ENCODE data around the gene DOCK9.

DNA sequence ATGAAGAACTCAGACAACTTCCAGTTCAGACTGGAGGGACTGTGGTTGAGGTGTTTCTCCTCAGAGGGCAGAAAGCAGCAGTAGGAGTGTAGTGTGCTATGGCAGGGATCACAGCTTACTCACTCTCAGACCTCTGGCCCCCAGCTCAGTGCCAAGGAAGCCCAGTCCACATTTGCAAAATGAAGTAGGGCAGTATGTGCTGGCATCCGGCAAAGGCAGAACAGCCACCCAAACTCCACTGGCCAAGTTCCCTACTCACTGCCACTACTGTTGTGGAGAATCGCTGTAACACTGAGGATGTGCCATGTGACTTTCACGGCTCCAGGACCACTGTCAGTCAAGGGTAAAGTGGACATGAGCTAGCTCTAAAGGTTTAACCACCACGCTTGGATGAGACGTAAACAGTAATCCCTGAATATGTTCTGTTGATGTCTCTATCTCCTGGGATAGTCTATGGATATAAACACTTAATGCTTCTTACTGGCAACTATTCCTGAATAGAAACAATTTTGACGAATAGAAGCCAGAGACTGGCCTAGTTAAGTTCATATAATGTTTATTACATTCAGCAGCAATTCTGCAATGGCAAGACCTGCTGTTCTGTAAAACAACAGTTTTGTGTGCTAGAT lies 158.4 kb downstream of the DOCK9 start:
- TF ChIP-seq CTCF (conservative IDR thresholded peaks at IDR 0.05 in 1 of 2, IDR thresholded peaks at IDR 0.05 in 1 of 2; ENCODE audit: low read depth in 1 of 2, low read length in 2 of 2) (no peak), EZH2 (IDR thresholded peaks at IDR 0.05; ENCODE audit: low read length, missing control alignments) (no peak)
